NB4 (cell line): ENCODE results near the gene MTNR1A.

ENCODE experiments used
- CTCF ChIP-seq: IDR thresholded peaks from one replicate; pipeline ENCODE4 v1.5.1; 2012; ENCODE audit warnings: low read depth, low read length
- POLR2A ChIP-seq: IDR thresholded peaks from 2 replicates; pipeline ENCODE4 v1.6.1; 2011; ENCODE audit warnings: mild to moderate bottlenecking; ENCODE audit not compliant: insufficient read length; ENCODE audit errors: extremely low read depth
- TF ChIP-seq, protein P1 (sequence below): IDR thresholded peaks from 2 replicates; pipeline ENCODE4 v1.6.1; 2011; ENCODE audit warnings: low read depth, low read length

- TF ChIP-seq CTCF (no peak), POLR2A (no peak)
- TF ChIP-seq, protein P1, sequence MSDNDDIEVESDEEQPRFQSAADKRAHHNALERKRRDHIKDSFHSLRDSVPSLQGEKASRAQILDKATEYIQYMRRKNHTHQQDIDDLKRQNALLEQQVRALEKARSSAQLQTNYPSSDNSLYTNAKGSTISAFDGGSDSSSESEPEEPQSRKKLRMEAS, result no peak
Observed at GRCh38 chr4:186497043-186497442, 58.3 kb downstream of the MTNR1A start.
